GM19467 (cell line): ENCODE results near the gene C1orf115.
"Not testable (repeated sequence)": the region's sequence is repeated elsewhere in the genome, so short reads cannot be mapped to it uniquely, and the experiment has no call there.

Experiments
- ATAC-seq: cut with Tn5 transposase; IDR thresholded peaks from one replicate; pipeline ENCODE4 v1.9.1; 2021; ENCODE audit warnings: mild to moderate bottlenecking, moderate library complexity; ENCODE audit not compliant: unreplicated experiment

The C1orf115 gene

GRCh38 chr1:220717800-220718640, 27.9 kb downstream of the C1orf115 start:
- no peak for ATAC-seq

GRCh38 chr1:220721266-220721665, 31.1 kb downstream of the C1orf115 start:
- not testable (repeated sequence) for ATAC-seq

DNA sequence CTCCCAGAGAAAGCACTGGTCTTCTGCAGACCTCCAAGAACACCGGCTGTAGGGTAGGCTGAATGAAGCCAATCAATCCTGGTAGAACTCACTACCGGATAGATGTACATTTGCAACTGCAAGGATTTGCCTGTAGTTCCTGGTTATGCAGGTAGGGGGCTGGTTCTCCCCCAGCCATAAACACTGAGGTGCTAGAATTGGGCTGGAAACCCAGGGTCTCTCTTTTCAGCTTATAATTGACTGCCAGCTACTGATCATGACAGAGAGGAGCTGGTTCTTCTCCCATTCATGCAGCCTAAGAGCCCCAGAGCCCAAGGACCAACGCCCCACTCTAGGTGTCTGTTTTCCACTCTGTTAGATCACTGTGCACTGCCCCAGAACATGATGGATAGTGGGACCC, 36.5 kb downstream of the C1orf115 start:
- ATAC-seq: no peak

DNA sequence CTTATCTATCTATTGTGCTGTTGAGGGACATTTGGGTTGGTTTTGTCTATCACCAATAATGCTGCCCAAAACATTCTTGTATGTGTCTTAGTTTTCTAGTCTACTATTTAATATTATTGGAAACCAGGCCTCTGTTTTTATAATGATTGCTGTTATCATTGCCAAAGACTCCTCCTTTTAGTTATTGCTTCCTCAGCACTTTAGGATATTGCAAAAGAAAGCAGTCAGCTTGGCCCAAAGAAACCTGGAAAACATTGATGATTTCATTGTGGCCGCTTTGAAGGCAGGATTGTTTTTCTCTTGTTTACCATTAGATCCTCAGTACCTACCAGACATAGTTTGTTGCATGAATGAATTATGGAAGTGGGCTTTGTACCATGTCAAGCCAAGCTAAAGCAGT, 37.4 kb downstream of the C1orf115 start:
- no peak for ATAC-seq

DNA sequence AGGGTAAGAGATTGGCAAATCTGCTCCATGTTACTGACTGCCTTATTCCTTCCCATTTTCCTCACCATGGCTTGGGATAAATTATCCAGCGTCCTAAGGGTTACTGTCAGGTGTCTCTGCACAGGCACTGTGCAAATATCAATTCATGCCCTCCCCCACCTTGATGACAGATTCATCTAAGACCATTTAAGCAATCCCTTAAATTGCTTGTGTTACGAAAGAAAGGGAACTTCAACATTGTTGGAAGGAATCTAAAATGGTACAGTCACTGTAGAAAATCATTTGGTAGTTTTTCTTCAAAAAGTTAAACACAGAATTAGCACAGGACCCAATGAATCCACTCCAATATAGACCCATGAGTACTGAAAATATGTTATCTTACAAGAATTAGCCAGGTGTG, 40.3 kb downstream of the C1orf115 start:
- ATAC-seq: no peak

- no peak for ATAC-seq
Measured at GRCh38 chr1:220732137-220732536, 42.0 kb downstream of the C1orf115 start.

GRCh38 chr1:220732621-220733020, 42.5 kb downstream of the C1orf115 start:
- ATAC-seq: no peak

GRCh38 chr1:220733086-220733601, 43.0 kb downstream of the C1orf115 start:
- ATAC-seq: peak; percentile 95

DNA sequence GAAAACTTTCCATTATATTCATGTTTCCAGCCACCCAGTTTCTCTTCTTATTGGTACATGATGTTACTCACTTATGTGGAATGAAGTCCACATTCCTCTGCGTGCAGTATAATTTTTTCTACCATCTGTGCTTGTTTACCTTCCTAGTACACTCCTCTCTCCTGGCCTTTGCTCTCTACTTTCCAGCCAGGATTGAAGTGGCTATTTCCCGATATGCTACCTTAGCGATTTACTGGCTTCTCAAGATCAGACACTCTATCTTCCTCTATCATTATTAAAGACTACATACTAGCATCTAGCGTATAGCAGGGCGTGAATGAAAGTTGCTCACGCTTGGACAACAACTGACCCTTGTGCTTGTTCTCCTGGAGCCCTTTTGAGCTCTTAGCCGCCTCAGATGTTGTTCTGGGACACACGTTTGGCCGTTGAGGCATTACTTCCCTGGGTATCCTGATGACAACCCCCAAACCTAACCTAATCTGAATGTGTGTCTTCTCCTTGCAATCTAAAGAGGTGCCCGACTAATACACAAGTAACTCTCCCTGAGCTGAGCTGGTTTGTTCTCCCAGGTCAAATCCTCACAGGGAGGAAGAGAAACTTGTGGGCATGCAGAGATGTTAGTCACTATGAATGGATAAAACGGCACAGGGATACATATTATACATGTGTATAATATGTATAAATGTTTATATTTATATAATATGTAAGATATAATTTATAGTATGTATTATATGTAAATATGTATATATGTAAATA, 44.6 kb downstream of the C1orf115 start:
- ATAC-seq: no peak

DNA sequence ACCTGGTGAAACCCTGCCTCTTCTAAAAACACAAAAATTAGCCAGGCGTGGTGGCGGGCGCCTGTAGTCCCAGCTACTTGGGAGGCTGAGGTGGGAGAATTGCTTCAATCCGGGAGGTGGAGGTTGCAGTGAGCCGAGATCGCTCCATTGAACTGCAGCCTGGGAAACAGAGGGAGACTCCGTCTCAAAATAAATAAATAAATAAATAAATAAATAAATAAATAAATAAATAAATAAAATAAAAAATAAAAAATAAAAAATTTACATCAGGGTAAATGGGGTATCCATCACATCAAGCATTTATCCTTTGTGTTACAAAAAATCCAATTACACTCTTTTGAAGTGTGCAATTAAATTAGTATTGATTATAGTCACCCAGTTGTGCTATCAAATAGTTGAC, 46.1 kb downstream of the C1orf115 start:
- not testable (repeated sequence) for ATAC-seq

- ATAC-seq: no peak
Measured at GRCh38 chr1:220741349-220741748, 51.2 kb downstream of the C1orf115 start.

DNA sequence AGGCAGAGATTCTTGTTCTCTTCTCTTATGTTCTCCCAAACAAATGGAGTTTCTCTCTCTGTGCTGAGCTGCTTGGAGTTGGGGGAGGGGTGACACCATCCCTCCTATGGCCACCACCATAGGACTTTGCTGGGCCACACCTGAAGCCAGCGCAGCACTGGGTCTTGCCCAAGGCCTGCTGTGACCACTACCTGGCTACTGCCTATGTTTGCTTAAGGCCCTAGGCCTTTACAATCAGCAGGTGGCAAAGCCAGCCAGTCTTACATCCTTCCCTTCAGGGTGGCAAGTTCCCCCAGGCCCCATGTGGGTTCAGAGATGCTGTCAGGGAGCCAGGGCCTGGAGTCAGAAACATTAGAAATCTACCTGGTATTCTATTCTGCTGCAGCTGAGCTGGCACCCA, 51.7 kb downstream of the C1orf115 start:
- ATAC-seq: no peak

- no peak for ATAC-seq
Measured at GRCh38 chr1:220742520-220742919, 52.4 kb downstream of the C1orf115 start.

GRCh38 chr1:220746851-220747250, 56.7 kb downstream of the C1orf115 start:
- ATAC-seq: no peak

DNA sequence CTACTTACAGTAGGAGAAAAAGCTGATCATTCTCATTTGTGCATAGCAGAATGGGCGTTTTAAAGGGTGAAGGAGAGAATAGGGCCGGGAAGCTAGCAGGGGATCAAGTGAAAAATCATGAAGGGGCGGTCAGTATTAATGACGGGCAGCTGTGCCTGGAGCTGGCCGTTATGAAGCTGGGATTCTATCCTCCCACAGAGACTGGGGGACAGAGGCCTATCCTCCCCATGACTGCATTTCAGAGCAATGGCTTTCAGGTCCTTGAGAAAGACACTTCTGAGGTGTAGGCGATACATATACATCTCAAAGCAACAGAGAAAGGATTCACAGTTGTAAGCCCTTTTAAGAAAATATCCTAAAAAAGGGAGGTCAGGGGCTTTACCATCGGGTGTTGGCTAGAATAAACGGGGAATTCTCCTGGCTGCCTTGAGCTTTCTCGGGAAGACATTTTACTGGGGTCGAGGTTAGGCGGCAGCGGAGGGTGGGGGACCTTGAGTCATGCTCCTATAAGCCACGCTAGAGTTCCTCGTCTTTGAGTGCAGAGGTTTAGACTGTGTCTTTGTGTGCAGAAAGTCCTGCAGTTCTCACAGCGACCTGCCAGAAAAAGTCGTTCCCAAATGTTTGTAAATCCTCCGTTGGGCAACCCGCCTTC, 57.4 kb downstream of the C1orf115 start:
- no peak for ATAC-seq

DNA sequence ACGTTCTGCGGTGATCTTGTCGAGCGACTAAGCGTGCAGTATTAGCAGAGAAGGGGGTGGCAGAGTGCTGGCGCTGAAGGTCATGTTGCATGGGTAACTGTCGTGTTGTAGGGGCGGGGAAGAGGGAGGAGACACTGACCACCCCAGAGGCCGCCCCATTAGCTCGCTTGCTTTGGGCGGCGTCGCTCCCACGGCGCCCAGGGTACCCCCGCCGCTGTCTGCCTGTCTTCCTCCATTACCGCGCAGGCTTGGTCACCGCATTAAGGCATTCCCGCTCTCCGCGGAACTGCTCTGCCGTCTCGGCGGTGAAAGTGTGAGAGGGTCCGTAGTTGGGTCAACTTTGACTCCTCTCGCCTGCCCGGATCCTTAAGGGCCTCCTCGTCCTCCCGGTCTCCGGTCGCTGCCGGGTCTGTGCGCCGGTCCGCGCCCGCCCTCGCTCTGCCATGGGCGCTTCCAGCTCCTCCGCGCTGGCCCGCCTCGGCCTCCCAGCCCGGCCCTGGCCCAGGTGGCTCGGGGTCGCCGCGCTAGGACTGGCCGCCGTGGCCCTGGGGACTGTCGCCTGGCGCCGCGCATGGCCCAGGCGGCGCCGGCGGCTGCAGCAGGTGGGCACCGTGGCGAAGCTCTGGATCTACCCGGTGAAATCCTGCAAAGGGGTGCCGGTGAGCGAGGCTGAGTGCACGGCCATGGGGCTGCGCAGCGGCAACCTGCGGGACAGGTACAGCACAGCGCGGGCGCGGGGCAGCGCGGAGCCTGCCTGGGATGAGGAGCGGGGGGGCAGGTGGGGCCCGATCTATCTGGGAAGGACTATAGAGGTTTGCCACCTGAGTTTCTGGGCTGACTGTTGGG, 58.1 kb downstream of the C1orf115 start, which contains the start of gene MTARC2:
MTARC2 (plus strand) TSS at position 234 of the 846 bp plus-strand sequence; CDS start at position 444, 210 bp downstream.
- ATAC-seq: peak; percentile 90
